ENCODE measurements around the gene DISC1.

- TF ChIP-seq EZH2 (IDR thresholded peaks at IDR 0.05; ENCODE audit: insufficient read depth, poor library complexity, severe bottlenecking) = no peak
- no peak for TF ChIP-seq EZH2phosphoT487 (IDR thresholded peaks at IDR 0.05; ENCODE audit: insufficient read depth, low read depth)
Measured at GRCh38 chr1:231676487-231676886, 49.9 kb downstream of the DISC1 start.

All from GM23248 (cell line).